ENCODE results near the gene IFI6.

Gene IFI6

DNA sequence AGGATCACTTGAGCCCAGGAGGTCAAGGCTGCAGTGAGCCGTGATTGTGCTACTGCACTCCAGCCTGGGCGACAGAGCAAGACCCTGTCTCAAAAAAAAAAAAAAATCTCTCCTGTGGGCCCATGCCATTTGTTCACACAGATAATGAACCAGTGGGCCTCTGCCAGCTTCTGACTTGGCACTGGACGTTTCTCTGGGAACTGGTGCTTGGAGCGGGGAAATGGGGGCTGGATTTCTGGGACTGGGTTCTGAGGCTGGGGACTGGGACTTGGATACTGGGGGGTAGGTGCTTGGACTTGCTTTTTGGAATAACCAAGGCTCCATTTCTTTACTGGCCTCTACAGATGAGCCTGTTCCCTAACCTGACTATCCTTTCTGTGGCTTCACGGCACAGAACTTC, 9.7 kb downstream of the IFI6 start:
- no peaks in the 10 kb centered on the region for H3K27me3 ChIP-seq (replicated peaks; ENCODE audit: control insufficient read depth, insufficient read depth, low read length, poor library complexity, severe bottlenecking)
- no peaks in the 10 kb centered on the region for H3K9me3 ChIP-seq (ENCODE audit: control insufficient read depth, low read length)
- H3K4me1 ChIP-seq (ENCODE audit: control insufficient read depth, insufficient read depth, low read length, poor library complexity, severe bottlenecking), result peaks cover 41% of the 10 kb centered on the region
- peaks cover 4% of the 10 kb centered on the region for H3K36me3 ChIP-seq (ENCODE audit: control insufficient read depth, insufficient read depth, low read length)
- H3K27ac ChIP-seq (ENCODE audit: insufficient read depth, low read length, poor library complexity, severe bottlenecking), result peak overlapping the region; percentile 81
- H3K4me3 ChIP-seq (ENCODE audit: insufficient read depth, low read depth, low read length, poor library complexity, severe bottlenecking), result no peak overlapping the region
- no peak for DNase-seq

DNA sequence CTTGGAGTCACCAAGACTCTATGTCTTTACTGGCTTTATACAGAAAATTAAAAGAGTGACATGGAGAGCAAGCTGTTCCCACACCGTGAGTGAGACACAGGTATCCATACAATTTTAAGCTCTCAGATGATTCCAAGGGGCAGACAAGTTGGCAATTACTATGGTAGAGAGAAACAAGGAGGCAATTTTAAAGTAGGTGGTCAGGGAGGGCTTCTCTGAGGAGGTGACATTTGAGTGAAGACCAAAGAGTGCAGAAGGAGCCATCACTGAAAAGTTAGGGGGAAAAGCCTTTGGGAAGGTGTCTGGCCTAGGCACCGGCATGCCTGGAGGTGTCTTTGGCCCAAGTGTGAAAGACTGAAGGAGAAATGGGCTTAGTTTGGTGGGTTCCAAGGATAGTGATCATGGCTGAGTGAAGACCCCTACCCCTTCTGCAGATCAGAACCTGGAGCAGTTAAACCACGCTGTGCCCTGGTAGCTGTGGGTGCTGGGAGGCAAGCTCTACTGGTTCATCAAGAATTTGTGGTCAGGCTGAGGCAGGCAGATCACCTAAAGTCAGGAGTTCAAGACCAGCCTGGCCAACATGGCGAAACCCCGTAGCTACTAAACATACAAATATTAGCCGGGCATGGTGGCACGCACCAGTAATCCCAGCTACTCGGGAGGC, 10.4 kb downstream of the IFI6 start:
- Histone ChIP-seq H3K4me1 (ENCODE audit: control insufficient read depth, insufficient read depth, low read length, poor library complexity, severe bottlenecking) (peaks cover 41% of the 10 kb centered on the region), H3K27ac (ENCODE audit: insufficient read depth, low read length, poor library complexity, severe bottlenecking) (peak overlapping the region; percentile 43), H3K4me3 (ENCODE audit: insufficient read depth, low read depth, low read length, poor library complexity, severe bottlenecking) (no peak overlapping the region)

GRCh38 chr1:27660300-27660835, 11.6 kb downstream of the IFI6 start:
- DNase-seq, result no peak

More for the DNA sequence above, 10.4 kb downstream of the IFI6 start:
- Histone ChIP-seq H3K36me3 (ENCODE audit: control insufficient read depth, insufficient read depth, low read length) (peaks cover 4% of the 10 kb centered on the region), H3K9me3 (ENCODE audit: control insufficient read depth, low read length) (no peaks in the 10 kb centered on the region), H3K27me3 (replicated peaks; ENCODE audit: control insufficient read depth, insufficient read depth, low read length, poor library complexity, severe bottlenecking) (no peaks in the 10 kb centered on the region)
- DNase-seq, result no peak

GRCh38 chr1:27659497-27660299, 12.3 kb downstream of the IFI6 start:
- peak; percentile 78 to 87 (median 81) for DNase-seq
- no peaks in the 10 kb centered on the region for H3K27me3 ChIP-seq (replicated peaks; ENCODE audit: control insufficient read depth, insufficient read depth, low read length, poor library complexity, severe bottlenecking)
- H3K4me3 ChIP-seq (ENCODE audit: insufficient read depth, low read depth, low read length, poor library complexity, severe bottlenecking), result peak overlapping the region; percentile 38
- peaks cover 41% of the 10 kb centered on the region for H3K4me1 ChIP-seq (ENCODE audit: control insufficient read depth, insufficient read depth, low read length, poor library complexity, severe bottlenecking)
- no peaks in the 10 kb centered on the region for H3K9me3 ChIP-seq (ENCODE audit: control insufficient read depth, low read length)
- H3K27ac ChIP-seq (ENCODE audit: insufficient read depth, low read length, poor library complexity, severe bottlenecking), result peak overlapping the region; percentile 83
- no peaks in the 10 kb centered on the region for H3K36me3 ChIP-seq (ENCODE audit: control insufficient read depth, insufficient read depth, low read length)

More at GRCh38 chr1:27660300-27660835, 11.6 kb downstream of the IFI6 start:
- Histone ChIP-seq H3K36me3 (ENCODE audit: control insufficient read depth, insufficient read depth, low read length) (no peaks in the 10 kb centered on the region), H3K4me1 (ENCODE audit: control insufficient read depth, insufficient read depth, low read length, poor library complexity, severe bottlenecking) (peaks cover 41% of the 10 kb centered on the region), H3K27ac (ENCODE audit: insufficient read depth, low read length, poor library complexity, severe bottlenecking) (peak overlapping the region; percentile 83), H3K9me3 (ENCODE audit: control insufficient read depth, low read length) (no peaks in the 10 kb centered on the region), H3K27me3 (replicated peaks; ENCODE audit: control insufficient read depth, insufficient read depth, low read length, poor library complexity, severe bottlenecking) (no peaks in the 10 kb centered on the region), H3K4me3 (ENCODE audit: insufficient read depth, low read depth, low read length, poor library complexity, severe bottlenecking) (peak overlapping the region; percentile 33)

GRCh38 chr1:27658951-27659496, 13.0 kb downstream of the IFI6 start:
- Histone ChIP-seq H3K9me3 (ENCODE audit: control insufficient read depth, low read length) (no peaks in the 10 kb centered on the region), H3K27me3 (replicated peaks; ENCODE audit: control insufficient read depth, insufficient read depth, low read length, poor library complexity, severe bottlenecking) (no peaks in the 10 kb centered on the region), H3K4me1 (ENCODE audit: control insufficient read depth, insufficient read depth, low read length, poor library complexity, severe bottlenecking) (peaks cover 41% of the 10 kb centered on the region), H3K27ac (ENCODE audit: insufficient read depth, low read length, poor library complexity, severe bottlenecking) (peak overlapping the region; percentile 83), H3K4me3 (ENCODE audit: insufficient read depth, low read depth, low read length, poor library complexity, severe bottlenecking) (peak overlapping the region; percentile 38), H3K36me3 (ENCODE audit: control insufficient read depth, insufficient read depth, low read length) (no peaks in the 10 kb centered on the region)
- no peak for DNase-seq

GRCh38 chr1:27656157-27656893, 15.7 kb downstream of the IFI6 start:
- H3K4me3 ChIP-seq (ENCODE audit: insufficient read depth, low read depth, low read length, poor library complexity, severe bottlenecking), result no peak overlapping the region
- peaks cover 23% of the 10 kb centered on the region for H3K4me1 ChIP-seq (ENCODE audit: control insufficient read depth, insufficient read depth, low read length, poor library complexity, severe bottlenecking)
- H3K36me3 ChIP-seq (ENCODE audit: control insufficient read depth, insufficient read depth, low read length), result no peaks in the 10 kb centered on the region
- no peaks in the 10 kb centered on the region for H3K27me3 ChIP-seq (replicated peaks; ENCODE audit: control insufficient read depth, insufficient read depth, low read length, poor library complexity, severe bottlenecking)
- DNase-seq, result no peak
- no peak overlapping the region for H3K27ac ChIP-seq (ENCODE audit: insufficient read depth, low read length, poor library complexity, severe bottlenecking)
- H3K9me3 ChIP-seq (ENCODE audit: control insufficient read depth, low read length), result no peaks in the 10 kb centered on the region

DNA sequence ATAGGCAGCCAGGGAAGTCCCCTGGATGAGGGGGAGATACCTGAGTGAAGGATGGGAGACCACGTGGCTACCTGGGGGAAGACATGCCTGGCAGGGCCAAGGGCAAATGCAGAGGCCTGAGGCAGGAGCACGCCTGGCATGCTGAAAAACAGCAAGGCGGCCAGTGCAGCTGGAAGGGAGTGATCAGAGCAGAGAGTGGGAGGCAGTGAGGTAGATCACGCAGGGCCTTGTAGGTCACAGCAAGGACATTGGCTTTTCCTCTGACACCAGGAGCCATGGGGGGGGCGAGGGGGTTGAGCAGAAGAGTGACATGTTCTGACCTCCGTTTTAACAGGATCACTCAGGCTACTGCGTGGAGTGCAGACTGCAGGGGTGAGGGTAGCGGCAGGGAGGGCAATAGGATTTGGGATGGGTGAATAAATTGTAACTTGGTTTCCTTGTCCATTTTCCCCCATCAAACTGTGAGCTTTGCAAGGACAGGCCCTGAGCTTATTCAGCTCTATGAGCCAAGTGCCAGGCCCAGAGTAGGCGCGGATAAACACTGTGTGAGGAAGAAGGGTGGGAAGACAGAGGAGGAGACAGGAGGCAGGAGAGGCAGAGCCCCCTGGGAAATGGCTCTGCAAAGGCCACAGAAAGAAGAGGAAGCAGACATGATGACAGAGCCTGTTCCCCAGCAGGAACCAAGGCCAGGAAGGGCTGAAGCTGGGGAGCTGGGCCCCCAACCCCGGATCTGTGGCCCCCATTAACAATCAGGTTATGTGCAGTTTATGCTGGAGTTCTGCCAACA, 16.6 kb downstream of the IFI6 start:
- Histone ChIP-seq H3K4me3 (ENCODE audit: insufficient read depth, low read depth, low read length, poor library complexity, severe bottlenecking) (no peak overlapping the region), H3K4me1 (ENCODE audit: control insufficient read depth, insufficient read depth, low read length, poor library complexity, severe bottlenecking) (peaks cover 14% of the 10 kb centered on the region), H3K27me3 (replicated peaks; ENCODE audit: control insufficient read depth, insufficient read depth, low read length, poor library complexity, severe bottlenecking) (no peaks in the 10 kb centered on the region), H3K9me3 (ENCODE audit: control insufficient read depth, low read length) (no peaks in the 10 kb centered on the region), H3K27ac (ENCODE audit: insufficient read depth, low read length, poor library complexity, severe bottlenecking) (no peak overlapping the region), H3K36me3 (ENCODE audit: control insufficient read depth, insufficient read depth, low read length) (no peaks in the 10 kb centered on the region)
- no peak for DNase-seq

GRCh38 chr1:27652111-27652864, 19.7 kb downstream of the IFI6 start:
- Histone ChIP-seq H3K4me3 (ENCODE audit: insufficient read depth, low read depth, low read length, poor library complexity, severe bottlenecking) (no peak overlapping the region), H3K4me1 (ENCODE audit: control insufficient read depth, insufficient read depth, low read length, poor library complexity, severe bottlenecking) (no peaks in the 10 kb centered on the region), H3K27ac (ENCODE audit: insufficient read depth, low read length, poor library complexity, severe bottlenecking) (no peak overlapping the region), H3K36me3 (ENCODE audit: control insufficient read depth, insufficient read depth, low read length) (no peaks in the 10 kb centered on the region), H3K9me3 (ENCODE audit: control insufficient read depth, low read length) (no peaks in the 10 kb centered on the region), H3K27me3 (replicated peaks; ENCODE audit: control insufficient read depth, insufficient read depth, low read length, poor library complexity, severe bottlenecking) (no peaks in the 10 kb centered on the region)
- DNase-seq, result no peak

Data from effector memory CD4-positive, alpha-beta T cell (primary cell).